NCI-H510A (cell line): ENCODE data around the gene CHST3.
"Not testable (repeated sequence)": the region's sequence is repeated elsewhere in the genome, so short reads cannot be mapped to it uniquely, and the experiment has no call there.

ENCODE experiments used
- DNase-seq: peaks from one replicate; lab custom pipeline; 2025; lab: John Stamatoyannopoulos, UW

CHST3 gene

GRCh38 chr10:71972746-71973695 lies 8.8 kb downstream of the CHST3 start:
- no peak for DNase-seq

GRCh38 chr10:71973777-71974488 lies 9.7 kb downstream of the CHST3 start:
- DNase-seq, result no peak

DNA sequence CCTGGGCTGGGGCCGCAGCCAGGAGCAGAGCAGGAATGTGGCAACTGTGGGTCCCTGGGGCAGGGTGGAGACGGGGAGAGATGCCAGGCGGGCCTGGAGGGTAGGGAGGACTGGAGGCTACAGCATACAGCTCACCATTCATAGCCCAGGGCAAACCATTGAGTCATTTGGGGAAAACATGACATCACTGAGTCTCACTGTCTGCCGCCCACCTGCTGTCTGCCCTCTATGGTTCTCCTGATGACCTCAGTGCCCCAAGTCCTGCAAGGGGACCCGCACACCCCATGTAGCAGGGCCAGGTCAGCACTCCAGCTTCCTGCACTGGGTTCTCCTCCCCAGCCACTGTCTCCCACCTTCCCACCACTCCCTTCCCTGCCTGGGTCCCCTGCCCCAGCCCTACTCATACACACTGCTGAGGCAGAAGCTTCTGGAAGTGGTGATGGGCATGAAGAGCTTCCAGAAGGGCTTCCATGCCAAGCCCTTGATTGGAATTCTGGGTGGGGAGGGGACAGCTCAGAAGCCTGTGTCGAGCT lies 10.4 kb downstream of the CHST3 start:
- no peak for DNase-seq

DNA sequence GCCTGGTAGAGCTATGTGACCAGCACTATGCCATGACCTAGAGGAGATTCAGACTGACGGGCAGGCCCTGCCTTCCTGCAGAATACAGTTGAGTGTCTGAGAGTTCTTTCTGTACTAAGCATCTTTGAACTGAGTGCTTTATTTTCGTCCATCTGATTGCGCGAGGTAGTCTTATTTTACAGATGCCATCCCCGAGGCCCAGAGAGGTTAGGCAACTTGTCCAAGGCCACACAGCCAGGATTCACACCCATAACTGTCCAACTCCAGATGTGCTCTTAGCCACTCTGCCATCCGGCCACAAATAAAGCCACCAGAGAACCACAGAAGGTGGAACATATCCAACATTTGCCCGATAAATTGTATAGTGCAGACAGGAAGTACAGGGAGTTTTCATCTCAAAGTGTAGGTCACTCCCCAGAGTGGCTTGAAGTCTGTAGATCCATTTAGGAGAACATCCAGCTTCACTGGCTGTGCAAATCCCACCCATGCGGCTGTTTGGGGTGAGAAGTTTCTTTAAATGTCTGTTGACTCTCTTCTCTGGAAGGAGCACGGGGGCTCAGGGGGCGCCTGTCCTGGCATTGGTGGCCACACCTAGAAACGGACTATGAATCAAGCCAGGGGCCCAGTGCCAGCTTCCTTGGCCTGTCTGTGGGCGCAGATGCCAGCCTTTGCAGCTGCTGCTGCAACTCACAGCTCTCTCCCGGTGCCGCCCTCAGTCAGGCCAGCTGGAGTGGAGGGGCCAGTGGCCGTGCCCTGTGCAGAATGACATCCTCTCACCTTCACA lies 11.1 kb downstream of the CHST3 start:
- DNase-seq, result no peak

DNA sequence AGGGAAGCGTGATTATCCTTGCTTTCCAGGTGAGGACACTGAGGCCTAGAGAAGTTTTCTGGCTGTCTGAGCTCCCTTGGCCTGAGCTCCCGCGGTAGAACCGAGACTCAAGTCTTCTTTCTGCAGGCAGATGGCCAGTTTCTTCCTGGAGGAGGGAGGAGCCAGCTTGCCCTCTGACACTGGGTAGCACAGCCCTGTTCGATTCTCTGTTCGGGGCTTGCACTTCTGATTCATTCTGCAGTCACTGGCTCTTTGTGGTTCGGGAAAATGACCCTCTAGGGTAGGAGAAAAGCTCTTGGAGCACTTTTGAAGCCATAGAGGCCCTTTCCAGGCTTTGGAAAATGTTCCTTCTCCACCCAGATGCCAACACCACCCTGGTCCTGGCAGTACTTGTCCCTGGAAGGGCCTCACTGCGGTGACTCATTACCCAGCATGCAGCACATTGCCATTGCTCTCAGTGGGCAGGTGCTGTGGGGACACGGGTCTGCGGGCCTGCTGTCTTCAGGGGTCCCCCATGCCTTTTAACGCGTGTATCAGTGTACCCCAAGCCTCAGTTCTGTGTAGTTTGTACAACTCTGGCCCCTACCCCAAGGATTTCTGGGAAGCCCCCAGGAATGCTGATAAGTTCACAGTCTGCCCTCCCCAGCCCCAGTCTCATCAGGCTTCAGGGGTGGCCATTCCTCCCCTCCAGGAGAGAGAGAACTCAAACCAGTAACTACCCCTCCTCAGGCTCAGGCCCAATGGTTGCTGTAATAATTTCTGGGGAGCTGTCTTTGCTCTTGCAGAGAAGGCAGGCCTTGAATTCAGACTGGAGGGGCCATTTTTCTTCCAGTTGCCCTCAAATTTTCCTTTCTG lies 11.9 kb downstream of the CHST3 start:
- DNase-seq, result no peak

- not testable (repeated sequence) for DNase-seq
Observed at GRCh38 chr10:71977614-71977903, 13.4 kb downstream of the CHST3 start.

- no peak for DNase-seq
Observed at GRCh38 chr10:71978476-71978875, 14.3 kb downstream of the CHST3 start.

GRCh38 chr10:71978988-71979691 lies 14.9 kb downstream of the CHST3 start:
- DNase-seq, result no peak

GRCh38 chr10:71979692-71980062 lies 15.5 kb downstream of the CHST3 start:
- DNase-seq, result no peak

DNA sequence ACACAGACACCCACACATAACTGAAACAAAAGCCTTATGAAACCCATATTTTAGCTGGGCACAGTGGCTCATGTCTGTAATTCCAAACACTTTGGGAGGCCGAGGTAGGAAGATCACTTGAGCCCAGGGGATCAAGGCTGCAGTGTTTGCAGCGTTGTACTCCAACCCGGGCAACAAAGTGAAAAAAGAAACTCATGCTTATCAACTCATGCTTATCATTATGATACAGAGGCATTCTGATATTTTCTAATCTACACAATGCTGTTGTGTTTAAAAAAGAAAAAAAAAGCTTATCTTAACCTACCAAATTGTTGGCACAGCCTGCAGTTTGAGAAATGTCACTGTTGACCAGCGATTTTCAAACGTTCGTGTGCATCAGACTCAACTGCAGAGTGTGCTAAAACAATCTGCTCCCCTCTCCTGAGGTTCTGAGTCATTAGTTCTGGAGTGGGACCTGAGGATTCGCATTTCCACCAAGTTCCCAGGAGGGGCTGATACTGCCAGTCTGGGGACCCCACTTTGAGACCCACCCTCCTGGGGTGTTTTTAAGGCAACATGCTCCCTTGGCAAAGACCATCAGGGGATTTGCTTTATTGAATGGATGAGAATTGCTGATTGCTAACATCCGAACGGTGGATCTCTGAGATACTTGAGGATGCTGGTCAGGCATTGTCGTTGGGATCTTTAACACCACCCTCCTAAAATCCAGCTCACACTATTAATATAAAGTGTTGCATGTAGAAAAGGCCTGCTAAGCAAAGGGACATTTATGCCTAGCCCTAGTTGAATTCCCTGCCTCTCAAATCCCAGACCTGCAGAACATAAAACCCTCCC lies 16.2 kb downstream of the CHST3 start:
- DNase-seq, result no peak

DNA sequence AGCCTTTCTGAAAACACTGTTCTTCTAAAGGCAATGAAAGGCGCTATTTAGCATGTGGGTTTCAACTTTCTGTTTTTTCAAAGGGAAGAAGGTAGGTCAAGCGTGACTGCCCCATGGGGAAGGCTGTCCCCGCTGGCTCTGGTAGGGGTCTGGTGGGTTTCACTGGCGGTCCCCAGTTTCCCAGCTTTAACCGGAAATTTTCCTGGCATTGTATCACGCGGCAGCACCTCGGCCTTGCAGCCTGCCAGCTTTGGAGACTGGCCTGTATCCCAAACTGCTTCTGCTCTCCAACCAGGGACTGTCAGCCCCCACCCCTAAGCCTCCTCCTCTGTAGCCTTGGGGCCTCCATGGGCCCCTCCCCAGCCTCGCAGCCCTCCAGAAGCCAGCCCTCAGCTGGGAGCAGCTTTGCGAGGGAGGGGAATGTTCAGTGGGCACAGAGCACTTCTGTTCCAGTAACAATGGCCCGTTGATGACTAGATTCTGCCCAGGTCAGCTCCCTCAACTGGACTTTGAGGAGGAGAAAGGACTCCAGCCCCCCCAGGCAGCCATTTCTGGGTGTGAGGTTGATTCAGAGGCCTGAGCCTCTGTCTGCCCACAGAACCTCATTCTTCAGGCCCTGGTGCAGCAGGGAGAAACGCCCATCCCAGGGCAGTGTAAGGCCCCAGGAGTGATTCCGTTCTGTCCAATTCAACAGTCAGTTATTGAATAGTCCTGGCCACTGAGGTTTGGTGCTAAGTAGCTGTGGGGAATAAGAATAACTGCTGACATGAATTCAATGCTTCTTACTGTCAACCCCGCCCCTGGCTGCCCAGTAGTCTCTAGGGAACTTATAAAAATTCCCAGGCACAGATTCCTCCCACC lies 17.1 kb downstream of the CHST3 start:
- no peak for DNase-seq

DNA sequence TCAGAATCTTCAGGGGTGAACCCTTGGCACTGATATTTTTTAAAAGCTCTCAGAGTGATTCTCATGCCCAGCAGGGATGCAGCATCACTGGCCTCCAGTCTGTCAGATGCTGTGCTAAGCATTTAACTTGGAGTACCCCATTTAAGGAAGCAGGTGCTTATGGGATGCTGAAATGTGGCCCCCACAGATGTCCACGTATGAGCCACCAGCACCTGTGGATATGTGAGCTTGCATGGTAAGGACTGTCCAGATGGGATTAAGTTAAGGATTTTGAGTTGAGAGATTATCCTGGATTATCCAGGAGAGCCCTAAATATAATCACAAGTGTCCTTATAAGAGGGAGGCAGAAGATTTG lies 17.7 kb downstream of the CHST3 start:
- DNase-seq, result no peak

- DNase-seq, result no peak
Observed at GRCh38 chr10:71982269-71983178, 18.3 kb downstream of the CHST3 start.

DNA sequence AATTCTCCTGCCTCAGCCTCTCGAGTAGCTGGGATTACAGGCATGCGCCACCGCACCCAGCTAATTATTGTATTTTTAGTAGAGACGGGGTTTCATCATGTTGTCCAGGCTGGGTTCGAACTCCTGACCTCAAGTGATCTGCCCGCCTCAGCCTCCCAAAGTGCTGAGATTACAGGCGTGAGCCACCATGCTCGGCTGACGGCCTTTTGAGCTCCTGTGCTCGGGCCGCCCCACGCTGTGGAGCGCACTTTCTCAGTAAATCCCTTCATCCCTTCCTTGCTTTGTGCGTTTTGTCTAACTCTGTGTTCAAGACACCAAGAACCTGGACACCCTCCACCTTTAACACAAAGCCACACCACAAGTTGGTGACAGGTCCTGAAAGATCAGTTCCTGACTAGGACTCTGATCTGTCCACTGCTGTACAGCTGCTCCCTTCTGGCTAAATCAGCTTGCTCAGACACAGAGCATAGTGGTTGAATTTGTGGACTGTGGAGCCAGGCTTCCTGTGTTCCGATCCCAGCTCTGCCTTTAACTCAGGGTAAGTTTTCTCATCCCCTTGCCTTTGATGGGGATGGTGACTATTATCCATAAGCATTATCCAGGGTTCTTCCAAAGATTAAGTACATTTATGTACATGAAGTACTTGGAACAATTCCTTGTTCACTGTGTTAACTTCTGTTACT lies 20.1 kb downstream of the CHST3 start:
- DNase-seq, result no peak

DNA sequence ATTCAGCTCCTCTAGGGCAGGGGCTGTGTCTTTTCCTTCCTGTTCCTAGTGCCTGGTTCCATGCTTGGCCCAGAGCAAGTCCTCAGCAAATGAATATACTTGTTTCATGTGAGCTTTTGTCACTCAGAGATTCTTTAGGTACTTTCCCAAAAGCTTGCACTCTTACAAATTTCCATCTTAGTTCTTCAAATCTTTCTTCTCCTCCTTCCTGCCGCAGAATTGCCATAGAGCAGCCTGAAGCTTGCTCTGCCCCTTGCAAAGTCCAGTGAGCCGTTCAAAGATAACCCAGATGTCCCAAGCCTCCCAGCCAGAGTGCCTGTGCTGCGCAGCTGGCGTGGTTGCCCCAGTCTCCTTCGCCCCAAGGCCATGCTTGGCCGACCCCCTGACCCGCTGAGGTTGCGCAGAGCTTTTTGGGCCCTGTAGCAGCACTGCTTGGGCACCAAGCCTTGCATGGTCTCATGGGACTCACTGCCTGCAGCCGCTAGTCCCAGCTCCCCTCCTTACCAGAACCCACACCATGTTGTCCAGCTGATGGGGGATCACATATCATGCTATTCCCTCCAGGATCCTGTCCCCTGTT lies 20.7 kb downstream of the CHST3 start:
- no peak for DNase-seq

DNA sequence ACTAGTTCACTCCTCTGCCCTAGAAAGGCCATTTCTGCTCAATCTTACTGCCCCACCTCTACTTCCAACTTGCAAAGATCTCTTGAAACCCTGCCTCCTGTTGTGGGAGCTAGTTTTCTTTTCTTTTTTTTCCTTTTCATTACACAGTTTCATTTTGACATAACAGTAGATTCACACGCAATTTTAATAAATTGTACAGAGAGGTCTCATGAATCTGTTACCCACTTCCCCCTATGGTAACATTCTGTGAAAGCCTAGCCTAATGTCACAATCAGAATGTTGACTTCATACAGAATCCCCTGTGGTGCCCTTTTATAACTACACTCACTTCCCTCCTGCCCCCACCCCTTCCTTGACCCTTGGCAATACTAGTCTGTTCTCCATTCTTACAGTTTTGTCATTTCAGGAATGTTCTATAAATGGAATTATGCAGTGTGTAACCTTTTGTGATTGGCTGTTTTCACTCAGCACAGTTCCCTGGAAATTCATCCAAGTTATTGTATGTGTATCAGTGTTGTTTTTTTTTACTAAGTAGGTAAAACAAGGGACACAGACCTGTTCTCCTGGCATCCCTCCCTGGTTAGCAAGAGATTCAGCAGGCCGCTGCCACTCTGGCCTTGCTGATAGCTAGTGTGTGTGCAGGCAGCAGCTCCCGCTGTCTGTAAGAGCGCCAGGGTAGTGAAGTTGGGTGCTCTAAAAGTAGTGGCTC lies 21.5 kb downstream of the CHST3 start:
- no peak for DNase-seq
